Measurements from ENCODE around the gene PCDHGA2.

PCDHGA2 gene

GRCh38 chr5:141362719-141363118 is 24.2 kb downstream of the PCDHGA2 start:
- no peak overlapping the region for H3K4me2 ChIP-seq (ENCODE audit: low read length)
- no peak overlapping the region for H3K27ac ChIP-seq (ENCODE audit: low read length)
- no peak overlapping the region for H3K9ac ChIP-seq (ENCODE audit: low read length)
- TF ChIP-seq, protein P1, sequence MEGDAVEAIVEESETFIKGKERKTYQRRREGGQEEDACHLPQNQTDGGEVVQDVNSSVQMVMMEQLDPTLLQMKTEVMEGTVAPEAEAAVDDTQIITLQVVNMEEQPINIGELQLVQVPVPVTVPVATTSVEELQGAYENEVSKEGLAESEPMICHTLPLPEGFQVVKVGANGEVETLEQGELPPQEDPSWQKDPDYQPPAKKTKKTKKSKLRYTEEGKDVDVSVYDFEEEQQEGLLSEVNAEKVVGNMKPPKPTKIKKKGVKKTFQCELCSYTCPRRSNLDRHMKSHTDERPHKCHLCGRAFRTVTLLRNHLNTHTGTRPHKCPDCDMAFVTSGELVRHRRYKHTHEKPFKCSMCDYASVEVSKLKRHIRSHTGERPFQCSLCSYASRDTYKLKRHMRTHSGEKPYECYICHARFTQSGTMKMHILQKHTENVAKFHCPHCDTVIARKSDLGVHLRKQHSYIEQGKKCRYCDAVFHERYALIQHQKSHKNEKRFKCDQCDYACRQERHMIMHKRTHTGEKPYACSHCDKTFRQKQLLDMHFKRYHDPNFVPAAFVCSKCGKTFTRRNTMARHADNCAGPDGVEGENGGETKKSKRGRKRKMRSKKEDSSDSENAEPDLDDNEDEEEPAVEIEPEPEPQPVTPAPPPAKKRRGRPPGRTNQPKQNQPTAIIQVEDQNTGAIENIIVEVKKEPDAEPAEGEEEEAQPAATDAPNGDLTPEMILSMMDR (IDR thresholded peaks at IDR 0.05; ENCODE audit: low read depth, low read length): no peak
- TF ChIP-seq EZH2phosphoT487 (IDR thresholded peaks at IDR 0.05; ENCODE audit: low read depth): no peak
- no peaks in the 10 kb centered on the region for H3K9me3 ChIP-seq (ENCODE audit: insufficient read depth, low read length)
- no peaks in the 10 kb centered on the region for H3K79me2 ChIP-seq (ENCODE audit: low read length)
- H4K20me1 ChIP-seq (ENCODE audit: insufficient read depth, low read length): no peaks in the 10 kb centered on the region
- no peaks in the 10 kb centered on the region for H3K36me3 ChIP-seq (replicated peaks; ENCODE audit: low read depth, low read length)
- no peak overlapping the region for H2AFZ ChIP-seq (ENCODE audit: low read depth, low read length)
- no peaks in the 10 kb centered on the region for H3K27me3 ChIP-seq (ENCODE audit: low read depth, low read length)
- no peaks in the 10 kb centered on the region for H3K4me1 ChIP-seq (ENCODE audit: low read length)
- no peak overlapping the region for H3K4me3 ChIP-seq (ENCODE audit: low read length)

DNA sequence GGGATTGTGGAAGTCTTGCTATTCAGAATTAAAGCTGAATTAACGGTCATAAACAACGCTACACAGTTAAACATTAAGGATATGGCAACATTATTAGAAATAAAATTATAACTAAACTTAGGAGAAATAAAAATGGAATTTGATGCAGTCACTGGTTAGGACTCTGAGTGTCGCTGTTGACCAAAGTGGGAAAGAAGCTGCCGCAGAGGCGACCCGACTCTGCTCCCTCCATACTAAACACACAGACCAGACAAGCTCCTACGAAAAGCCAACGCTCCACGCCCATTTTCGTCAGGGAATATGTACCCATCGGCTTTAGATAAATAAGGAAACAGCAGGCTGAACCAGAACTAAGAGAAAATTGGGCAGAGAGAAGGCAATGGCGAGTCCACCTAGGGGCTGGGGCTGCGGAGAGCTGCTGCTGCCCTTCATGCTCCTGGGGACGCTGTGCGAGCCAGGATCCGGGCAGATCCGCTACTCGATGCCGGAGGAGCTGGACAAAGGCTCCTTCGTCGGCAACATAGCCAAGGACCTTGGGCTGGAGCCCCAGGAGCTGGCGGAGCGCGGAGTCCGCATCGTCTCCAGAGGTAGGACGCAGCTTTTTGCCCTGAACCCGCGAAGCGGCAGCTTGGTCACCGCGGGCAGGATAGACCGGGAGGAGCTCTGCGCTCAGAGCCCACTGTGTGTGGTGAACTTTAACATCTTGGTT is 25.5 kb downstream of the PCDHGA2 start, which contains the start of gene PCDHGA5:
Gene PCDHGA5, plus strand, starts transcription at position 211 of the 709 bp plus-strand sequence. Its CDS starts 169 bp downstream, at position 380.
- H2AFZ ChIP-seq (ENCODE audit: low read depth, low read length): no peak within 1 kb of the TSS
- no peak within 1 kb of the TSS for H3K4me3 ChIP-seq (ENCODE audit: low read length)
- no peak within 1 kb of the TSS for H3K27ac ChIP-seq (ENCODE audit: low read length)

DNA sequence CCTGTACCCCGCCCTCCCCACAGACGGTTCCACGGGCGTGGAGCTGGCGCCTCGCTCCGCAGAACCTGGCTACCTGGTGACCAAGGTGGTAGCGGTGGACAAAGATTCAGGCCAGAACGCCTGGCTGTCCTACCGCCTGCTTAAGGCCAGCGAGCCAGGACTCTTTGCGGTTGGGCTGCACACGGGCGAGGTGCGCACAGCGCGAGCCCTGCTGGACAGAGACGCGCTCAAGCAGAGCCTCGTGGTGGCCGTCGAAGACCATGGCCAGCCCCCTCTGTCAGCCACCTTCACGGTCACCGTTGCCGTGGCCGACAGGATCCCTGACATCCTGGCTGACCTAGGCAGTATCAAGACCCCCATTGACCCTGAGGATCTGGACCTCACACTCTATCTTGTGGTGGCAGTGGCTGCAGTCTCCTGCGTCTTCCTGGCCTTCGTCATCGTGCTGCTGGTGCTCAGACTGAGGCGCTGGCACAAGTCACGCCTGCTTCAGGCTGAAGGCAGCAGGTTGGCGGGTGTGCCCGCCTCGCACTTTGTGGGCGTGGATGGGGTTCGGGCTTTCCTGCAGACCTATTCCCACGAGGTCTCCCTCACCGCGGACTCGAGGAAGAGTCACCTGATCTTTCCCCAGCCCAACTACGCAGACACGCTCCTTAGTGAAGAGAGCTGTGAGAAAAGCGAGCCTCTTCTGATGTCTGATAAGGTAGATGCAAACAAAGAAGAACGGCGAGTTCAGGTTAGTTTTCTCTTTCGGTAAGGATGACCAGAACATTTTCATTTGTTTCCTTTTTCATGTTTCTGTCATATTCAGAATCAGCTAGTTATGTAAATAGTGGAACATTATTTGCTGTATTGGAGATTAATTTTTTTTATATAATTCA is 27.7 kb downstream of the PCDHGA2 start:
- no peak for TF ChIP-seq EZH2phosphoT487 (IDR thresholded peaks at IDR 0.05; ENCODE audit: low read depth)
- TF ChIP-seq, protein P1 (IDR thresholded peaks at IDR 0.05; ENCODE audit: low read depth, low read length): no peak
- Histone ChIP-seq H3K9me3 (ENCODE audit: insufficient read depth, low read length) (no peaks in the 10 kb centered on the region), H2AFZ (ENCODE audit: low read depth, low read length) (no peak overlapping the region), H3K79me2 (ENCODE audit: low read length) (no peaks in the 10 kb centered on the region), H3K27ac (ENCODE audit: low read length) (no peak overlapping the region), H3K4me2 (ENCODE audit: low read length) (no peak overlapping the region), H3K9ac (ENCODE audit: low read length) (no peak overlapping the region), H3K4me1 (ENCODE audit: low read length) (no peaks in the 10 kb centered on the region), H3K27me3 (ENCODE audit: low read depth, low read length) (no peaks in the 10 kb centered on the region), H3K4me3 (ENCODE audit: low read length) (no peak overlapping the region), H3K36me3 (replicated peaks; ENCODE audit: low read depth, low read length) (no peaks in the 10 kb centered on the region), H4K20me1 (ENCODE audit: insufficient read depth, low read length) (no peaks in the 10 kb centered on the region)

More for the DNA sequence above, 25.5 kb downstream of the PCDHGA2 start, which contains the start of gene PCDHGA5:
- Histone ChIP-seq H3K36me3 (replicated peaks; ENCODE audit: low read depth, low read length) (no peaks in the 10 kb centered on the region), H3K4me2 (ENCODE audit: low read length) (no peak within 1 kb of the TSS), H3K79me2 (ENCODE audit: low read length) (no peaks in the 10 kb centered on the region), H3K9ac (ENCODE audit: low read length) (no peak within 1 kb of the TSS), H4K20me1 (ENCODE audit: insufficient read depth, low read length) (no peaks in the 10 kb centered on the region), H3K4me1 (ENCODE audit: low read length) (no peaks in the 10 kb centered on the region), H3K9me3 (ENCODE audit: insufficient read depth, low read length) (no peaks in the 10 kb centered on the region), H3K27me3 (ENCODE audit: low read depth, low read length) (no peaks in the 10 kb centered on the region)
- no peak for TF ChIP-seq EZH2phosphoT487 (IDR thresholded peaks at IDR 0.05; ENCODE audit: low read depth)
- TF ChIP-seq, protein P1 (IDR thresholded peaks at IDR 0.05; ENCODE audit: low read depth, low read length): no peak
